ENCODE results near the gene CD86.

The CD86 gene

GRCh38 chr3:122080207-122080587 lies 25.0 kb downstream of the CD86 start:
- Histone ChIP-seq H3K9ac (ENCODE audit: low read length) (no peak overlapping the region), H3K4me2 (ENCODE audit: low read depth, low read length, poor library complexity, severe bottlenecking) (peak overlapping the region; percentile 91), H3K27ac (ENCODE audit: low read depth, low read length) (no peak overlapping the region), H2AFZ (ENCODE audit: low read depth, low read length, severe bottlenecking) (no peak overlapping the region), H3K27me3 (ENCODE audit: low read length) (no peaks in the 10 kb centered on the region), H3K36me3 (ENCODE audit: low read length) (no peaks in the 10 kb centered on the region; the same call in 1 of the 2 replicates), H3K9me2 (replicated peaks; ENCODE audit: insufficient read depth, low read length) (no peaks in the 10 kb centered on the region), H3K9me3 (ENCODE audit: insufficient read depth, low read length) (no peaks in the 10 kb centered on the region), H3K79me2 (ENCODE audit: insufficient read depth, low read length) (peaks cover 88% of the 10 kb centered on the region), H3K4me3 (ENCODE audit: insufficient read depth, low read length, poor library complexity, severe bottlenecking) (no peak overlapping the region), H3F3A (ENCODE audit: insufficient read depth) (peaks cover 36% of the 10 kb centered on the region), H4K20me1 (ENCODE audit: low read depth, low read length) (no peaks in the 10 kb centered on the region)
- TF ChIP-seq EZH2phosphoT487 (conservative IDR thresholded peaks at IDR 0.05; ENCODE audit: low read length) (no peak), CTCF (IDR thresholded peaks at IDR 0.05; ENCODE audit: insufficient read depth, low read length, poor library complexity, severe bottlenecking) (no peak)

- no peaks in the 10 kb centered on the region for H3K27me3 ChIP-seq (ENCODE audit: low read length)
- peaks cover 79% of the 10 kb centered on the region for H3K79me2 ChIP-seq (ENCODE audit: insufficient read depth, low read length)
- no peak overlapping the region for H3K27ac ChIP-seq (ENCODE audit: low read depth, low read length)
- no peak for TF ChIP-seq EZH2phosphoT487 (conservative IDR thresholded peaks at IDR 0.05; ENCODE audit: low read length)
- no peak for TF ChIP-seq CTCF (IDR thresholded peaks at IDR 0.05; ENCODE audit: insufficient read depth, low read length, poor library complexity, severe bottlenecking)
- no peaks in the 10 kb centered on the region for H3K9me2 ChIP-seq (replicated peaks; ENCODE audit: insufficient read depth, low read length)
- no peaks in the 10 kb centered on the region; the same call in 1 of the 2 replicates for H3K36me3 ChIP-seq (ENCODE audit: low read length)
- no peak overlapping the region for H2AFZ ChIP-seq (ENCODE audit: low read depth, low read length, severe bottlenecking)
- H3K9me3 ChIP-seq (ENCODE audit: insufficient read depth, low read length): no peaks in the 10 kb centered on the region
- H3K9ac ChIP-seq (ENCODE audit: low read length): no peak overlapping the region
- no peak overlapping the region for H3K4me3 ChIP-seq (ENCODE audit: insufficient read depth, low read length, poor library complexity, severe bottlenecking)
- H3F3A ChIP-seq (ENCODE audit: insufficient read depth): peaks cover 22% of the 10 kb centered on the region
- no peaks in the 10 kb centered on the region for H4K20me1 ChIP-seq (ENCODE audit: low read depth, low read length)
- peak overlapping the region; percentile 22 for H3K4me2 ChIP-seq (ENCODE audit: low read depth, low read length, poor library complexity, severe bottlenecking)
These were observed 26.5 kb downstream of the CD86 start for GRCh38 chr3:122081543-122082247.

- Histone ChIP-seq H3K79me2 (ENCODE audit: insufficient read depth, low read length) (peaks cover 73% of the 10 kb centered on the region), H3K4me2 (ENCODE audit: low read depth, low read length, poor library complexity, severe bottlenecking) (peak overlapping the region; percentile 22), H4K20me1 (ENCODE audit: low read depth, low read length) (no peaks in the 10 kb centered on the region)
These were observed 27.2 kb downstream of the CD86 start for GRCh38 chr3:122082357-122082756.

More at GRCh38 chr3:122082357-122082756, 27.2 kb downstream of the CD86 start:
- no peaks in the 10 kb centered on the region; the same call in 1 of the 2 replicates for H3K36me3 ChIP-seq (ENCODE audit: low read length)
- H2AFZ ChIP-seq (ENCODE audit: low read depth, low read length, severe bottlenecking): no peak overlapping the region
- H3K9ac ChIP-seq (ENCODE audit: low read length): no peak overlapping the region
- H3K9me2 ChIP-seq (replicated peaks; ENCODE audit: insufficient read depth, low read length): no peaks in the 10 kb centered on the region
- no peaks in the 10 kb centered on the region for H3K9me3 ChIP-seq (ENCODE audit: insufficient read depth, low read length)
- H3F3A ChIP-seq (ENCODE audit: insufficient read depth): peaks cover 16% of the 10 kb centered on the region
- no peaks in the 10 kb centered on the region for H3K27me3 ChIP-seq (ENCODE audit: low read length)
- TF ChIP-seq EZH2phosphoT487 (conservative IDR thresholded peaks at IDR 0.05; ENCODE audit: low read length) (no peak), CTCF (IDR thresholded peaks at IDR 0.05; ENCODE audit: insufficient read depth, low read length, poor library complexity, severe bottlenecking) (no peak)
- no peak overlapping the region for H3K4me3 ChIP-seq (ENCODE audit: insufficient read depth, low read length, poor library complexity, severe bottlenecking)
- no peak overlapping the region for H3K27ac ChIP-seq (ENCODE audit: low read depth, low read length)
